ENCODE results near the gene GABBR1. TPM values are rescaled to one million over a fixed set of nuclear protein-coding genes. Genes with fewer than 3 reads are reported as not detected.
A peak's percentile ranks its signal among the peaks of the same experiment; 100 is the strongest.

GABBR1 gene
- total RNA-seq, 1 experiment from 2014 or later, result 146 TPM

GRCh38 chr6:29678114-29678513 is 45.1 kb upstream of the GABBR1 start:
- no peaks in the 10 kb centered on the region for H3K79me1 ChIP-seq (ENCODE audit: insufficient read depth, low read depth, low read length, poor library complexity, severe bottlenecking)
- H2BK20ac ChIP-seq (ENCODE audit: low read depth, low read length, poor library complexity, severe bottlenecking), result no peak overlapping the region
- no peak overlapping the region for H2AK5ac ChIP-seq (ENCODE audit: insufficient read length, low read length)
- no peak overlapping the region for H2BK12ac ChIP-seq (ENCODE audit: insufficient read length, low read depth, low read length)
- H3K4me1 Mint-ChIP-seq, result peaks cover 20 to 32% of the 10 kb centered on the region in 2 experiments
- no peak overlapping the region for H4K91ac ChIP-seq (ENCODE audit: insufficient read length, low read depth, low read length)
- no peak overlapping the region; the same call in 1 of the 2 replicates for H3K4ac ChIP-seq (ENCODE audit: low read depth, low read length)
- H3K18ac ChIP-seq (ENCODE audit: insufficient read length, low read depth, low read length), result no peak overlapping the region
- peaks cover 0 to 2% of the 10 kb centered on the region in 2 experiments; a peak in 2 of 5 replicates for H3K9me3 Mint-ChIP-seq
- no peaks in the 10 kb centered on the region for H3K27me3 ChIP-seq (ENCODE audit: insufficient read depth, low read length)
- H3K4me1 ChIP-seq (ENCODE audit: insufficient read depth, low read length), result peaks cover 2% of the 10 kb centered on the region; the same call in 1 of the 2 replicates
- no peak for DNase-seq
- H2BK5ac ChIP-seq (ENCODE audit: insufficient read length, low read length), result no peak overlapping the region
- H3K56ac ChIP-seq (ENCODE audit: insufficient read length, low read depth, low read length), result no peak overlapping the region
- no peaks in the 10 kb centered on the region for H4K20me1 ChIP-seq (ENCODE audit: control insufficient read depth, insufficient read depth, insufficient read length)
- no peak overlapping the region for H4K8ac ChIP-seq (replicated peaks; ENCODE audit: insufficient read length, low read depth, low read length)
- H3K4me3 Mint-ChIP-seq, result no peak overlapping the region
- H3K36me3 Mint-ChIP-seq (ENCODE audit: insufficient read depth in 1 of 3, low read depth in 3 of 3), result peaks cover 1 to 9% (median 4%) of the 10 kb centered on the region in 3 experiments; a peak in 5 of 7 replicates
- no peak overlapping the region for H2BK120ac ChIP-seq (ENCODE audit: low read depth, low read length, poor library complexity, severe bottlenecking)
- TF ChIP-seq CTCF (conservative IDR thresholded peaks at IDR 0.05), result no peak
- no peak overlapping the region for H2AFZ ChIP-seq (ENCODE audit: low read length)
- H2BK15ac ChIP-seq (ENCODE audit: low read depth, low read length), result no peak overlapping the region
- peaks cover 2% of the 10 kb centered on the region; the same call in 1 of the 2 replicates for H3K27me3 Mint-ChIP-seq (ENCODE audit: low read depth)
- H3K9me3 ChIP-seq (ENCODE audit: control insufficient read depth, low read depth, low read length), result no peaks in the 10 kb centered on the region
- H3K4me2 ChIP-seq (ENCODE audit: insufficient read depth, insufficient read length, low read length), result no peak overlapping the region
- H3K79me2 ChIP-seq (ENCODE audit: insufficient read depth, low read length), result no peaks in the 10 kb centered on the region
- no peak overlapping the region for H3T11ph ChIP-seq (ENCODE audit: low read length)
- H4K5ac ChIP-seq (ENCODE audit: insufficient read length, low read depth, low read length), result no peak overlapping the region
- WGBS (ENCODE audit: extremely low coverage, insufficient read length, low lambda C conversion rate), result no CpG with 5 or more reads among the region's 5 CpGs
- H3K27ac ChIP-seq (ENCODE audit: insufficient read length, low read depth, low read length), result no peak overlapping the region
- no peak overlapping the region for H3K9ac ChIP-seq (ENCODE audit: extremely low read depth, insufficient read length, low read length)
- no peaks in the 10 kb centered on the region for H3K23me2 ChIP-seq (ENCODE audit: insufficient read length, low read depth, low read length, poor library complexity, severe bottlenecking)
- H3K27ac Mint-ChIP-seq, result peak overlapping the region in 1 of 3 experiments; percentile 94; a peak in 1 of 7 replicates
- no peak overlapping the region for H3K23ac ChIP-seq (ENCODE audit: insufficient read length, low read depth, low read length)
- H3K14ac ChIP-seq (ENCODE audit: insufficient read depth, low read length), result no peak overlapping the region
